ENCODE data around the gene DCAKD. TPM values are rescaled to one million over a fixed set of nuclear protein-coding genes. Genes with fewer than 3 reads are reported as not detected.
A peak's percentile ranks its signal among the peaks of the same experiment; 100 is the strongest.

The DCAKD gene
- total RNA-seq, 1 donor from 2014 or later, result 39.9 TPM

- peaks cover 30% of the 10 kb centered on the region for H3K4me1 Mint-ChIP-seq (ENCODE audit: low read depth, unreplicated experiment)
- no peak for TF ChIP-seq CTCF (IDR thresholded peaks at IDR 0.05; ENCODE audit: partially characterized antibody, unreplicated experiment)
- H3K27ac Mint-ChIP-seq (ENCODE audit: unreplicated experiment), result peak overlapping the region; percentile 43
- H3K4me3 Mint-ChIP-seq (ENCODE audit: unreplicated experiment), result no peak overlapping the region
- peaks cover 6% of the 10 kb centered on the region for H3K9me3 Mint-ChIP-seq (ENCODE audit: unreplicated experiment)
- peaks cover 14% of the 10 kb centered on the region for H3K27me3 Mint-ChIP-seq (ENCODE audit: unreplicated experiment)
- H3K36me3 Mint-ChIP-seq (ENCODE audit: unreplicated experiment), result peaks cover 5% of the 10 kb centered on the region
- DNase-seq, result peak; percentile 54
These were observed 28.6 kb downstream of the DCAKD start for GRCh38 chr17:45022655-45023339.

GRCh38 chr17:45022288-45022648 lies 29.2 kb downstream of the DCAKD start:
- Mint-ChIP-seq H3K9me3 (ENCODE audit: unreplicated experiment) (peaks cover 6% of the 10 kb centered on the region), H3K27ac (ENCODE audit: unreplicated experiment) (no peak overlapping the region), H3K4me1 (ENCODE audit: low read depth, unreplicated experiment) (peaks cover 30% of the 10 kb centered on the region), H3K27me3 (ENCODE audit: unreplicated experiment) (peaks cover 14% of the 10 kb centered on the region), H3K4me3 (ENCODE audit: unreplicated experiment) (no peak overlapping the region), H3K36me3 (ENCODE audit: unreplicated experiment) (peaks cover 5% of the 10 kb centered on the region)
- DNase-seq, result no peak
- TF ChIP-seq CTCF (IDR thresholded peaks at IDR 0.05; ENCODE audit: partially characterized antibody, unreplicated experiment), result peak; percentile 44

- Mint-ChIP-seq H3K27ac (ENCODE audit: unreplicated experiment) (peak overlapping the region; percentile 29), H3K9me3 (ENCODE audit: unreplicated experiment) (peaks cover 6% of the 10 kb centered on the region), H3K4me1 (ENCODE audit: low read depth, unreplicated experiment) (peaks cover 30% of the 10 kb centered on the region), H3K4me3 (ENCODE audit: unreplicated experiment) (peak overlapping the region; percentile 58), H3K36me3 (ENCODE audit: unreplicated experiment) (peaks cover 5% of the 10 kb centered on the region), H3K27me3 (ENCODE audit: unreplicated experiment) (peaks cover 14% of the 10 kb centered on the region)
- peak; percentile 94 for TF ChIP-seq CTCF (IDR thresholded peaks at IDR 0.05; ENCODE audit: partially characterized antibody, unreplicated experiment)
- DNase-seq, result peak; percentile 85
These were observed 29.7 kb downstream of the DCAKD start for GRCh38 chr17:45021607-45022287.

GRCh38 chr17:45020354-45021138 lies 30.9 kb downstream of the DCAKD start:
- peaks cover 6% of the 10 kb centered on the region for H3K9me3 Mint-ChIP-seq (ENCODE audit: unreplicated experiment)
- DNase-seq, result peak; percentile 50
- no peak overlapping the region for H3K4me3 Mint-ChIP-seq (ENCODE audit: unreplicated experiment)
- no peak for TF ChIP-seq CTCF (IDR thresholded peaks at IDR 0.05; ENCODE audit: partially characterized antibody, unreplicated experiment)
- no peak overlapping the region for H3K27ac Mint-ChIP-seq (ENCODE audit: unreplicated experiment)
- peaks cover 34% of the 10 kb centered on the region for H3K4me1 Mint-ChIP-seq (ENCODE audit: low read depth, unreplicated experiment)
- peaks cover 16% of the 10 kb centered on the region for H3K27me3 Mint-ChIP-seq (ENCODE audit: unreplicated experiment)
- H3K36me3 Mint-ChIP-seq (ENCODE audit: unreplicated experiment), result peaks cover 5% of the 10 kb centered on the region

Data from glutamatergic neuron (in vitro differentiated cells).